GM18520 (cell line): ENCODE data around the gene CTAGE8.
"Not testable (repeated sequence)": the region's sequence is repeated elsewhere in the genome, so short reads cannot be mapped to it uniquely, and the experiment has no call there.

Experiments
- ATAC-seq: cut with Tn5 transposase; IDR thresholded peaks from one replicate; pipeline ENCODE4 v1.9.1; 2021; ENCODE audit not compliant: unreplicated experiment

CTAGE8 gene, protein sequence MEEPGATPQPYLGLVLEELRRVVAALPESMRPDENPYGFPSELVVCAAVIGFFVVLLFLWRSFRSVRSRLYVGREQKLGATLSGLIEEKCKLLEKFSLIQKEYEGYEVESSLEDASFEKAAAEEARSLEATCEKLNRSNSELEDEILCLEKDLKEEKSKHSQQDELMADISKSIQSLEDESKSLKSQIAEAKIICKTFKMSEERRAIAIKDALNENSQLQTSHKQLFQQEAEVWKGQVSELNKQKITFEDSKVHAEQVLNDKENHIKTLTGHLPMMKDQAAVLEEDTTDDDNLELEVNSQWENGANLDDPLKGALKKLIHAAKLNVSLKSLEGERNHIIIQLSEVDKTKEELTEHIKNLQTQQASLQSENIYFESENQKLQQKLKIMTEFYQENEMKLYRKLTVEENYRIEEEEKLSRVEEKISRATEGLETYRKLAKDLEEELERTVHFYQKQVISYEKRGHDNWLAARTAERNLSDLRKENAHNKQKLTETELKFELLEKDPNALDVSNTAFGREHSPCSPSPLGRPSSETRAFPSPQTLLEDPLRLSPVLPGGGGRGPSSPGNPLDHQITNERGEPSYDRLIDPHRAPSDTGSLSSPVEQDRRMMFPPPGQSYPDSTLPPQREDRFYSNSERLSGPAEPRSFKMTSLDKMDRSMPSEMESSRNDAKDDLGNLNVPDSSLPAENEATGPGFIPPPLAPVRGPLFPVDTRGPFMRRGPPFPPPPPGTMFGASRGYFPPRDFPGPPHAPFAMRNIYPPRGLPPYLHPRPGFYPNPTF

DNA sequence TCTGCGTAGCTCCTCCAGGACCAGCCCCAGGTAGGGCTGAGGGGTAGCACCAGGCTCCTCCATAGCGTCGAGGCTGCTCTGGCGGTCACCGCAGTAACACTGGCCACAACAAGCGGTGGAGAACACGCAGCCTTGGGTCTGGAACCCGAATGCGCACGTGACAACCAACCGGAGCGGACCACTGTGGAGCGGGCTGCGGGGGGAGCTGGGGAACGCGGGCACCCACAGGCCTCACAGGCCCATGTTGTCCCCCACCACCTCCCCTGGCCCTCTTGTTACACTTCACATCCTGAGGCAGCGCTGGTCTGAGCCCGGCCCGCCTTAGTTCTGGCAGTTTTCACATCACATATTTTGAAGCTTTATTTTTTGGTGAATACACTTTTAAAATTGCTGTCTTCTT, at the start of gene CTAGE8:
TSS of gene CTAGE8 (minus strand) at position 101 of the 400 bp plus-strand sequence. CDS start at position 63, 38 bp downstream.
- ATAC-seq: not testable (repeated sequence)

- not testable (repeated sequence) for ATAC-seq
These were observed 48.4 kb upstream of the CTAGE8 start for GRCh38 chr7:144317537-144317936.

- ATAC-seq: not testable (repeated sequence)
These were observed 42.9 kb upstream of the CTAGE8 start, which contains the start of gene OR2A1 for GRCh38 chr7:144311872-144312469. TSS of gene OR2A1 (plus strand) at chr7:144312419. CDS start at chr7:144318125, 5,706 bp downstream.

DNA sequence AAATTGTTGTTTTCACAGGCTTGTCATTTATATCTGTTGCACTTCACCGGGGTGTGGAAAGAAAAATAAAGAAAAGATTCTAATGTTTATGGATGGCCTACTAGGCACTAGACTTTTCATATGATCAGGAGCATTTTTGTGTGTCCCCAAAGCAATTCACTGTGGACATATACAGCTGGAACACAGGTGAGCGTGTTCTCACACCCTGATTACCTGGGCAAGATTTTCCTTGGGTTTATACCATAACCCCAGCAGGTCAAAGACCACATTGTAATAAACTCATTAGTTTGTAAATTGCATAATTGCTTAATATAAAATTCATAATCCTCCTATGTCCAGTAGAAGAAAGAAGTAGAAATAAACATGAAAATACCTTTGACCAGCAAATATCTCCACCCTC, 42.1 kb upstream of the CTAGE8 start:
- not testable (repeated sequence) for ATAC-seq

DNA sequence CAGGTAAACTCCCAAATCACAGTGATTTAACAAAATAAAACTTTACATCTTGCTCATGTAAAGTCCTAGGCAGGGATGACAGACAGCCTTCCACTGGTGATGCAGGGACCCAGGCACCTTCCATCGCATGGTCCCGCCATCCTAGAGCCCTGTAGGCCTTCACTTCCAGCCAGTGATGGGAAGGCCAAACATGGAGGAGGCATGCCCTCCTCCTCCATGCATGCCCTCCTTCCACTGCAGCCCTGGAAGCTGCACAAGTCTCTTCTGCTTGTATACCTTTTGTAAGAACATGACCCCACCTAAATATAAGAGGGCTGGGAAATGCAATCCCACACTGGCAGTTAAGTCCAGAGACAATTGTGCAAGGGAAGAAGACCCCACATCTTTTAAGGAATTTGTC, 40.6 kb upstream of the CTAGE8 start:
- not testable (repeated sequence) for ATAC-seq

- not testable (repeated sequence) for ATAC-seq
These were observed 36.1 kb upstream of the CTAGE8 start for GRCh38 chr7:144305156-144305555.

- not testable (repeated sequence) for ATAC-seq
These were observed 34.5 kb upstream of the CTAGE8 start for GRCh38 chr7:144303607-144304006.

DNA sequence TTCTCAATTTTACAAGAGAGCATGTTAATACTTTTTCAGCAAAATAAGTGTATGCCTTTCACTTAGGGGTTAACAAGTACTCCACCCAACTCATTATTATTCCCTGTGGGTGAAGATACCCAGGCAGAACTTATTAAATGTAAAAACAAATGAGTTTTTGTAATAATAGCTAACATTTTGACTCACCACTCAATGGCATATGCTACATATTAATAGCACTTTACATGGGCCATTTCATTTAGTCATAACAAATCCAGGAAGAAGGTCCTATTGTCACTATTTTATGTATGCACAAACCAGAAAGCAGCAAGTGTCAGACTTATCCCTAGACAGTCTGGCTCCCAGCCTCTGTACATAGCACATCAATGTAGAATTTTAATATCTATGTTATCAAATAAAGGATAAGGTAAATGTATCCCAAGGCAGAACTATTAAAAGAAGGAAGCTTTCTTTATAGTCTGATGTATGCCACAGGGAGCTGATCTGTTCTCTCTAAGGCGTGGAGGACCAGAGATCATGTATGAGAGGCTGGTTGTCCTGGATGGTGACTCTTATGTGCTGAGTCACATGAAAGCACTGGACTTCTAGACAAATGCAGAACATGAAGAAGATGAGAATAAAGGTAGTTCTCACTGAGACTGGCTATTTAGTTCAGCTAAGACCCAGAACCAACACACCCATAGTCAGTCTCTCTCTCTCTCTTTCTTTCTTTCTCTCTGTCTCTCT, 33.7 kb upstream of the CTAGE8 start:
- ATAC-seq: not testable (repeated sequence)

DNA sequence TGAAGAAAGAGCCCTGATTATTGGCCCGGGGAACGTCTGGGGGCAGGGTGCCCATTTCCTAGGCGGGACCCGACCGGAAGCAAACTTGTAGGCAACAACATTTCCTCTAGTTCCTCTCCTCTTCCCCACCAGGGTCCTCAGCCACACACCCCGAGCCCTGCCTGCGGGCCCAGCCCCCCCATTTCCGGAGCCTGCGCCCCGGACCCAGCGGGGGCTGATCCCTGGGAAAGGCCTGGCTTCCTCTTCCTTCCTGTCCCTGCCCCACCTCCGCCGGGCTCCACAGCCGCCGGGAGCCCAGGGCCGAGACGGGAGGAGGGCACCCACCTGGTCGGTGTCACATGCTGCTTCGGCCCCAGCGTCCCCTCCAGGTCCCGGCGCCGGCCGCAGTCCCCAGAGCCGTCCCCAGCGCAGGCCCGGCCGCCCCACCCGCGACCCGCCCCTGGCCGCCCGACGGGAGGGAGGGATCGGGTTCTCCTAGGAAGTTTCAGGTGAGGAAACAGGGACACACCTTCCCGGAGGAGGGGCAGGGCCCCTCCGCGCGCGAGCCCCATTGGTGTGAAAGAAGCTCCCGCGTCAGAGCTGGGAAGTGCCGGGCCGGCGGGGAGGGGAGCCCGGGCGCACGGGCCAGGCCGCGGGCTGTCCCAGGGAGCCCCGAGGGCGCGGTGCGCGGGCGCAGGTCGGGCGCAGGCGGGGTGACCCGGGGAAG, 24.9 kb upstream of the CTAGE8 start:
- ATAC-seq: peak; percentile 47

GRCh38 chr7:144292384-144293161, 23.5 kb upstream of the CTAGE8 start:
- ATAC-seq: not testable (repeated sequence)

GRCh38 chr7:144291607-144292006, 22.5 kb upstream of the CTAGE8 start:
- not testable (repeated sequence) for ATAC-seq

- ATAC-seq: not testable (repeated sequence)
These were observed 18.2 kb upstream of the CTAGE8 start for GRCh38 chr7:144287171-144287784.

DNA sequence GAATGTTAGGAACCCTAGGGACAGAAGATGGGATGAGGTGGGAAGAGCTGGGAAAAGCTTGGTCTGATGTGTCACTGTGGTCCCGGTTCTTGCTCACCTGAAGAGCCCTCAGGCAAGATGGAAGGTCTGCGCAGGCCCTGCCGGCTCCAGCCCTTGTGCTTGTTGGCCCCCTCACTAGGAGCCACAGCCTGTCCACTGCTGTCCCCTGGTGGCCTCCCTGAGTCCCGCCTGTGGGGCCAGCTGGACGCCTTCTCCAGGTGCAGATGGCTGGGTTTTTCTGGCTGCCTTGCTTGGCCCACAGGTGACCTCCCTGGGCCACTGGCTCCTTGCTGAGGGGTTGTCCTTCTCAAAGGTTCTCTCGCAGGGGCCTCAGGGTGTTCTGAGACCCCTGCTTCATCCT, 14.6 kb upstream of the CTAGE8 start:
- ATAC-seq: not testable (repeated sequence)

- not testable (repeated sequence) for ATAC-seq
These were observed 13.4 kb upstream of the CTAGE8 start for GRCh38 chr7:144282490-144282889.

- ATAC-seq: not testable (repeated sequence)
These were observed 12.9 kb upstream of the CTAGE8 start for GRCh38 chr7:144281981-144282380.

GRCh38 chr7:144280010-144280409, 10.9 kb upstream of the CTAGE8 start:
- not testable (repeated sequence) for ATAC-seq

GRCh38 chr7:144275281-144275680, 6.2 kb upstream of the CTAGE8 start:
- ATAC-seq: not testable (repeated sequence)

GRCh38 chr7:144264692-144265091, 4.4 kb downstream of the CTAGE8 start, which contains the start of gene OR2A7:
TSS of gene OR2A7 (minus strand) at chr7:144264792. CDS start at chr7:144259628, 5,164 bp downstream.
- not testable (repeated sequence) for ATAC-seq

GRCh38 chr7:144262128-144262527, 7.0 kb downstream of the CTAGE8 start:
- ATAC-seq: not testable (repeated sequence)
